GM18511 (cell line): Measurements from ENCODE around the gene TTI1.

ENCODE experiments used
- ATAC-seq: cut with Tn5 transposase; IDR thresholded peaks from one replicate; pipeline ENCODE4 v1.9.1; 2021; ENCODE audit warnings: mild to moderate bottlenecking, moderate library complexity; ENCODE audit not compliant: unreplicated experiment

Gene TTI1

GRCh38 chr20:38033330-38034107 is at the start of gene TTI1, which contains the start of gene RPRD1B:
Gene TTI1, minus strand, starts transcription at chr20:38033456. Its CDS starts 19,640 bp downstream, at chr20:38013816.
Gene RPRD1B, plus strand, starts transcription at chr20:38033746. Its CDS starts 202 bp downstream, at chr20:38033948.
- ATAC-seq, result peak; percentile 89

DNA sequence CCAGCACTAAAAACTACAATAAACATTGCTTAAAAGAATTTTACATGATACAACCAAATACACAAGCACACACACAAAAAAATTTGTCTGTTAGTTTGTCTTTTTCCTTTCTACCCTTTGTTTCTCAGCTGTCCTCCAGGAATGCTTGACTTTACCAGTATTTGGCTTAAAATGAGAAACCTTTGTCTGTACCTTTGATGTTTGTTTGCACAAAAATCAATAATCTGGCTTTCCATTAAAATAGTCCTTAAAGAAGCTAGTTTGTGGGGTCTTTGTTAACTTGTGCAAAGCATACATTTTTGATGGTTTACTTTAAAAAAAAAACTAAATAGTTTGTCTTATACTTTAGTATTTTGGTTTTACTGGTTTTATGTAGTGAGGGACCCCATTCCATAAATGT is 49.6 kb upstream of the TTI1 start:
- no peak for ATAC-seq

DNA sequence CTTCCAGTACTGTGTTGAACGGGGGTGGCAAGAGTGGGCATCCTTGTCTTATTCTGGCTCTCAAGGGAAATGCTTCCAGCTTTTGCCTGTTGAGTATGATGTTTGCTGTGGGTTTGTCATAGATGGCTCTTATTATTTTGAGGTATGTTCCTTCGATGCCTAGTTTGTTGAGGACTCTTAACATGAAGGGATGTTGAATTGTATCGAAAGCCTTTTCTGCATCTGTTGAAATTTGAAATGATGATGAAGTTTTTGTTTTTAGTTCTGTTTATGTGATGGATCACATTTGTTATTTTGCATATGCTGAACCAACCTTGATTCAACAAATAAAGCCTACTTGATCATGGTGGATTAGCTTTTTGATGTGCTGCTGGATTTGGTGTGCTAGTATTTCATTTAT is 48.3 kb upstream of the TTI1 start:
- ATAC-seq, result no peak

- no peak for ATAC-seq
Observed at GRCh38 chr20:38079353-38079752, 46.1 kb upstream of the TTI1 start.

DNA sequence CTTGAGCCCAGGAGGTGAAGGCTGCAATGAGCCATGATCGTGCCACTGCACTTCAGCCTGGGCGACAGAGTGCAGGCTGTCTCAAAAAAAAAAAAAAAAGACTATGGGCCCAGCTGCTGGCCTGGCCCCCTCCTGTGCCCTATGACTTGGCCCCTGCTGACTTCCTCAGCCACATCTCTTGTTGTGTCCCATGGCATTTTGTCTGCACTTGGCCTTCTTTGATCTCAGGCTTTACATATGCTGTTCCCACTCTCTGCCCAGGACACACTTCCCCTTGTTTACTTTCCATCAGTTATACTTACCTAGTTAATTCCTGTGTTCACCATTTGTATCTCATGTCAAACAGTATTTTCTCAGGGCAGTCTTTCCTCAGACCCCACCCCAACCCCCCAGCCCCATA is 44.8 kb upstream of the TTI1 start:
- no peak for ATAC-seq

DNA sequence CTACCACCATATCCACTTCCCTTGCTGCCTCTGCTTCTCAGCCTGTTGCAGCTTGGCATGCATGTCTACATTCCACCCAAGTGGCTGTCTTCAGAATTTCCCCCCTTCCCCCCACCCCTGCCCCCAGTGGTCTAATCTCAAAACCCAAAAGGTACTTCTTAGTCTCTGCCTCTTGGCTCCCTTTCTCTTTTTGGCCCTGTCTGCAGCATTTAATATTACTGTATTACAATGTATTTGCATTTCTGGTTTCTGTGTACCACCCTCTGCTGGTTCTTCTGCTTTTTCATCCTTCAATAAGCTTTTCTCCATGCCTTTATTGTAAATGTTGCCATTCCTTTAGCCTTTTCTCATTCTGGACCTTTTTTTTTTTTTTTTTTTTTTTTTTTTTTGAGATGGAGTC is 43.3 kb upstream of the TTI1 start:
- ATAC-seq, result no peak

- no peak for ATAC-seq
Observed at GRCh38 chr20:38075161-38075998, 42.1 kb upstream of the TTI1 start.

GRCh38 chr20:38073307-38074071 is 40.2 kb upstream of the TTI1 start:
- ATAC-seq, result no peak

DNA sequence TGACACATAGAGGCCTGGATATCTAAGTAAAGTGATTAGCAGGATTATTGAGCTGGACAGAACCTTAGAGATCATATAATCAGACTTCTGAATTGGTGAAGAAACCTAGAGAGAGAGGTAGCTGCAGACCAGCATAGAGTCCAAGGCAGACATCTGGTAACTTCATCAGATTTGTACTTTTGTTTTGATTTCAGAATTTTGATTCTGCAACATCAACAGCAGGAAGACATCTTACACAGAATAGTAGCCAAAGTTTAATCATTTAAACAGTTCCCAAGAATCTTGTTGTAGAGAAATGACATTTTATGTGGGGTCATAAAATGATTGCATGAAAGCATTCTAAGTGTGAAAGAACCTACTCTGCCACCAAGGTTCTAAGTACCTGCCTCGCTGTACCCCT is 39.6 kb upstream of the TTI1 start:
- ATAC-seq, result no peak

- ATAC-seq, result no peak
Observed at GRCh38 chr20:38067717-38068365, 34.6 kb upstream of the TTI1 start.

DNA sequence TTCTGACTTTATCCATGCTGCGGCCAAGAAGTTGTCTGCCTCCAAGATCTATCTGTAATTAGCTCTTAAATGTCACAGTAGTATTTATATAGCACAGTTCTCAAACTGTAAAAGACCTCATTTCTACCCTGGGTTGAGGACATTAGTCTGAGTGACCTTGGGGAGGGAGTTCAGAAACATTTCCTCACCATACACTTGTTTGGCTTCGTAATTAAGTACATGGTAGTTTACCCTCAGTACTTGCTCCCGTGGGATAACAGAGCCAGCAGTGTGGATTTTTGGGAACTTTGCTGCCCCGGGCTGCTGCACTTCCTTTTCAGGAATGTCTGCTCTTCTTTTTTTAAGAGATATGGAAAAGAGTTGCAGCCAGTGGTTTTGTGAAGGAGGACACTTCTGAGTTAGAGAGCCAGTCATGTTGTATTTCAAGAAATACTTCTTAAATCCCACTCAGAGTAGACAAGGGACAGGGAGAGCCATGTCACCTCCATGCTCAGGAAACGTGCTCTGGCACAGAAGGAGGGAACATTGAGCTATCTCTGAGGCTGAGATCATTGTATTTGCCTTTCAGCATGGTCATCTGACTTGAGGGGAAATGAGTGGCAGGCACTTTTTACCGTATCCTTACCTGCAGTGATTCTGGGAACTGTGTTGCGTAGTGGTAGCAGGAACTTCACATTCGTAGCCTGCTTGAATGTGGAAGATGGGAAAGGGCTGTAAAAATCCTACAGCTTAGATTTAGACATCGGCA is 33.9 kb upstream of the TTI1 start:
- no peak for ATAC-seq

GRCh38 chr20:38065764-38066375 is 32.6 kb upstream of the TTI1 start:
- no peak for ATAC-seq

GRCh38 chr20:38063911-38064530 is 30.8 kb upstream of the TTI1 start:
- ATAC-seq, result no peak

DNA sequence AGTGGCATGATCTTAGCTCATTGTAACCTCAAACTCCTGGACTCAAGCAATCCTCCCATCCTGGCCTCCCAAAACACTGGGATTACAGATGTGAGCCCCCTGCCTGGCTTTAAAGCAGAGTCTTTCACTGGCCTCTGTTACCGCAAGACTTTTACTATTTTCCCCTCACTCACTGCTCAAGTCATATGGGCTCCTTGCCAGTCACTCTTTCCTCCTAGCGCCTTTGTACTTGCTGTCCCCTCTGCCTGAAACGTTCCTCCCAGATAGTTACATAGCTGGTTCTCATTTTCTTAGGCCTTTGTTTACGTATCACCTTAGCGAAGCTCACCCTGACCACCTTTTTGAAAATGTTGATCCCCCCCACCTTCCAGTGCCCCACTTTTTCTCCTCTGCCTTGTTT is 29.6 kb upstream of the TTI1 start:
- ATAC-seq, result no peak

- ATAC-seq, result peak; percentile 46
Observed at GRCh38 chr20:38061109-38061508, 27.9 kb upstream of the TTI1 start.

DNA sequence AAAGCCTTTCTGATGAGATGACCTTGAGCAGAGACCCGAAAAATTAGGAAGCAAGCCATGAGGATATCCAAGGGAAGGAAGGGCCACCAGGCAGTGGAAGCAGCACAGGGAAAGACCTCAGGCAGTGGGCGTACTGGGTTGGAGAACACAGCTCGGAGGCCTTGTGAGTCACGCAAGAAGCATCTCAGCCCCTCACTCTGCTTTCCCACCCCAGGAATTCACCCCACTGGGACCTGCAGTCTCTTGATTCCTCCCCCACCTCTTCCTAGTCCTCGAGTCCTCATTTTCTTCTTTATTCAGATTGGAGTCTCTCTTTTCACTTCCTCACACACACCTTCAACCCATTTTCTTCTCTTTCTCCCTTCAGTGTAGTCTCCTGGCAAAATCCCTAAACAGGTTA is 27.3 kb upstream of the TTI1 start:
- no peak for ATAC-seq

DNA sequence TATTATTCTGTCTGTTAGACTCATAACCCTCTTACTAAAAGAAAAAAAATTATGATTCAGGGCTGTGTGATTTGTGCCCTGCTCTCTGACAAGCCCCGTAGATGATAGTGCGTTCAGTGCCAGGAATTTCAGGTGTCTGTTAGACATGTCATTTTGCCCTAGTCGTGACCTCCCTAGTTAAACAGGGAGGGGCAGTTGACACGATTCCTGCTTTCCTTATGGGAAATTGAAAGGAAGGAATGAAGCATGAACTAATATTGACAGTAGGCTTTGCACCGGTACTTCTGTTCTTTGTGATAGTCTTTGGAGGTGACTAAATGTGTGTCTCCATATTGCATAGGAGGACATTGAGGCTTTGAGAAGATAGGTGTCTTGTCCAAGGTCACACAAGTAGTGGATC is 26.6 kb upstream of the TTI1 start:
- no peak for ATAC-seq

DNA sequence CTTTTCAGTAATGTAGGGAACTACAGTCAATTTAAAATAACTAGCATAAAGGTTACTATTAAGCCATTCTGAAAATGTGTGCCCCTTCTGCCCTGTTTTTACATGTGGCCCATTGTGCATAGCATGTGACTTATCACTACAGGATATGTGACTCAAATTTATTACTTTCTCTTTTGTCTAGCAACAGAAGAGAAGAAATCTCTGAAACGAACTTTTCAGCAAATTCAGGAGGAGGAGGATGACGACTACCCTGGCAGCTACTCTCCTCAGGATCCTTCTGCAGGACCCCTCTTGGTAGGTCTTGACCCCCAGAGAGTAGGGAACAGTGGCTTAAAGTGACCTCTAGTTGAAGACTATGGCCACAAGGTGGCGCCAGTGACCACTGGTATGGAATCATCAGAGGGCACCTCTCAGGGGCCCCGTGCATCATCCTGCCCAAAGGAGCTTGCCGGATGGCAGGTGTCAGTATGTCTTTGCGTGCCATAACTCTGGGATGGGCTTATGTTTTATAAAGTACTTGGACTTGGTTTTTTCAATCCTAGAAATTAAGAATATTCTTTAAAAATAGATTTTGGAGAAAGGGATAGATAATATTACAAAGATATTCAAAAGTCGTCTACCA is 24.2 kb upstream of the TTI1 start:
- no peak for ATAC-seq

- ATAC-seq, result no peak
Observed at GRCh38 chr20:38055848-38056247, 22.6 kb upstream of the TTI1 start.
